ENCODE results near the gene POLDIP2.

Gene POLDIP2

DNA sequence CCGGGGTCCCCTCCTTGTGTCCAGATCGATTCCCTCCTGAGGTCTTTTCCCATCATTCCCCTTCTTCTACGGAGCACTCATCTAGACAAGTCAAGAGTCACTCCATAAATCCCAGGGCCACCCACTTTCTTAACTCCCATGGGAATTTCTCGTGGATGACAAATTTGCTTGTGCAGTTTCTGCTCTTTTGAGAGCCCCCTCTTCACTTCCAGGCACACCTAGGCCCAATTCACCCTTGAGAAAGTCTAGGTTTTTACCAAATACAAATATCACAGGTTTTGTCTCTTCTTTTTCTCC, 522 bp upstream of the POLDIP2 start:
- Histone ChIP-seq H3K9me3 (ENCODE audit: control insufficient read depth, insufficient read depth, low read length) (no peaks in the 10 kb centered on the region), H3K4me3 (ENCODE audit: low read depth, low read length) (peak overlapping the region; percentile 95), H3K4me1 (ENCODE audit: control insufficient read depth, insufficient read depth, low read length) (peaks cover 3% of the 10 kb centered on the region), H3K36me3 (ENCODE audit: control insufficient read depth, insufficient read depth, low read length) (peaks cover 15% of the 10 kb centered on the region), H3K27me3 (ENCODE audit: control insufficient read depth, insufficient read depth, low read length) (no peaks in the 10 kb centered on the region), H3K9ac (ENCODE audit: low read depth, low read length) (peak overlapping the region; percentile 91)

DNA sequence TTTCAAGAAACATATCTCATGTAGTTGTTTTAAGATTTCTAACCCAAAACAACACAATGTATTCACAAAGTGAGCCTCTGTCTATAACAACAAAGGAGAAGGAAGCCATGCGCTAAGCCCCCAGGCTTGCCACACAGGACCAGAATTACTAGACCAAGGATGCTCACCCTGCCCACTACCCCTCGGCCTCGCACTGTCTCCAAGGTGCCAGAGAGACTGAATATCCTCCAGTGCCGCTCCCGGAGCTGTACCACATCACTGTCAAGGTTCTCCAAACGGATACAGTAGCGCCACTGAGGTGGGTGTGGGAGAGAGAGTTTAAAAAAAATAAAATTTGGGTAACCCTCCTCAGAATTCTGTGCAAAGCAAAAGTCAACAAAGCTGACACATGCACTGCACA, 7.1 kb downstream of the POLDIP2 start:
- Histone ChIP-seq H3K9ac (ENCODE audit: low read depth, low read length) (no peak overlapping the region), H3K4me1 (ENCODE audit: control insufficient read depth, insufficient read depth, low read length) (no peaks in the 10 kb centered on the region), H3K4me3 (ENCODE audit: low read depth, low read length) (no peak overlapping the region), H3K27me3 (ENCODE audit: control insufficient read depth, insufficient read depth, low read length) (no peaks in the 10 kb centered on the region), H3K9me3 (ENCODE audit: control insufficient read depth, insufficient read depth, low read length) (no peaks in the 10 kb centered on the region), H3K36me3 (ENCODE audit: control insufficient read depth, insufficient read depth, low read length) (peaks cover 50% of the 10 kb centered on the region)

DNA sequence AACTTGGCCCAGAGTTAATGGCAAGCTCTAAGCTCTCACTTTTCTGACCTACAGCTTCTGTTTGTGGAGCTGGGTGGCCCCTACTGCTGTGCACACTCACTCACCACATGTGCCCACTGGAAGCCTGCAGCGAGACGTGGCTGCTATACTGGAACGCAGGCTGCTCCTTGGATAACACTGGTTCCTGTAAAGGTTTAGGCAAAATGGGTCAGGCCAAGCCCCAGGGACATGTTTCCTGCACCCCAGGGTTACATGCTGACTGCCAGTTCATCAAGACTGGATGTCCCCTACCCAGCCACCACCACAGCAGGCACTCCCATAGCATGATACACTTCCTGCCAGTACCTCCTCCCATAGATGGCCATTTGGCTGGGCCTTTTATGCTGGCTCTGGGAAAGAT, 8.3 kb downstream of the POLDIP2 start:
- H3K4me1 ChIP-seq (ENCODE audit: control insufficient read depth, insufficient read depth, low read length), result no peaks in the 10 kb centered on the region
- H3K9ac ChIP-seq (ENCODE audit: low read depth, low read length), result no peak overlapping the region
- H3K27me3 ChIP-seq (ENCODE audit: control insufficient read depth, insufficient read depth, low read length), result no peaks in the 10 kb centered on the region
- H3K4me3 ChIP-seq (ENCODE audit: low read depth, low read length), result no peak overlapping the region
- H3K36me3 ChIP-seq (ENCODE audit: control insufficient read depth, insufficient read depth, low read length), result peaks cover 57% of the 10 kb centered on the region
- H3K9me3 ChIP-seq (ENCODE audit: control insufficient read depth, insufficient read depth, low read length), result no peaks in the 10 kb centered on the region

DNA sequence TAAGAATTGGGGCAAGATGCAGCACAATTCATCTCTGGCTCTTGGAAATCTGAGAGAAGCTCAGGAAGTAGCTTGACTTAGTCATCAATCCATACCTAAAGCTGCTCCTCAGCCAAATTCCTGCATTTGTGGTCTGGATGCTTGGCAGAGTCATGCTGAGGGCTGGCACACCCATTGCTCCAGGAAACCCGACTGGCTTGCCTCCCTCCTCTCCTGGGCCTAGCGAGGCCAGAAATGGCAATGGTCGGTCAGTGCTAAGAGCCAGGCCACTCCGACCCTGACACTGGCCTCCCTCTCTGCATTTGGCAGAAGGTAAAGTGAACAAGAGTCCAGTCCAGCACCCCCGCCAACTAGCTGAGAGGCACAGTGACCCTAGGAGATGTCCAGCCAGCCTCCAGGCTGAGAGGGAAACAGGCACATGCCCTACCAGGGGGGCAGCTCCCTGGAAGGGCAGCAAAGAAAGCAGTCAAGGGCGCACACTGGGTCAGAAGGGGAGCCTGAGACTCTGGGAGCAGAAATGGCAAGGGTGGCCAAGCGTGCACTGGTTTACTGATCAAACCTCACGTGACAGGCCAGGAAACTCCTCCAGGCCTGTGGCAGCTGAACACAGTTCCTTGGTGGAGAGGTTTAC, 10.0 kb downstream of the POLDIP2 start:
- Histone ChIP-seq H3K9me3 (ENCODE audit: control insufficient read depth, insufficient read depth, low read length) (no peaks in the 10 kb centered on the region), H3K36me3 (ENCODE audit: control insufficient read depth, insufficient read depth, low read length) (peaks cover 53% of the 10 kb centered on the region), H3K4me3 (ENCODE audit: low read depth, low read length) (no peak overlapping the region), H3K9ac (ENCODE audit: low read depth, low read length) (no peak overlapping the region), H3K4me1 (ENCODE audit: control insufficient read depth, insufficient read depth, low read length) (no peaks in the 10 kb centered on the region), H3K27me3 (ENCODE audit: control insufficient read depth, insufficient read depth, low read length) (no peaks in the 10 kb centered on the region)

DNA sequence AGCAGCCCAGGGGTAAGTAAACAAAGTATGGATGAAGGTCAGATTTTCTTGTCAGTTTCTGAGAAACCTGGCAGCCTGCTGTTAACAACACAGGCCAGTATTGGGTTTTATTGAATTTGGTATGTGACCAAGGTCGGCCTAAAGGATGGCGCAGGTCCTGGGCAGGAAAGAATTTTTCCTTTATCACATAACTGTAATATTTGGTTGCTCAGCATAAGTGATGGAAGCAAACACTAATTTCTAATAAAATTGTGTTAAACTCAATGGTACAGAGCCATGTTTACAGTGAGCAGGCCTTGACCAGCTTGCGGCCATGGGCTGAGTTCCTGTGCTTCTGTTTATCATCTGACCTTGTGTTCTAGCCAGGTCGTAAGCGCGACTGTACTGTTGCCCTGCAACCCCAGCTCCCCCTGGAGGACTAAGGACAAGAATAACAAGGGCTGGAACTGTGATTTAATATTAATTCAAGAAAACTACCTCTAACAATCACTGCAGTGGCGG, 10.5 kb downstream of the POLDIP2 start:
- Histone ChIP-seq H3K27me3 (ENCODE audit: control insufficient read depth, insufficient read depth, low read length) (no peaks in the 10 kb centered on the region), H3K36me3 (ENCODE audit: control insufficient read depth, insufficient read depth, low read length) (peaks cover 55% of the 10 kb centered on the region), H3K9ac (ENCODE audit: low read depth, low read length) (no peak overlapping the region), H3K4me1 (ENCODE audit: control insufficient read depth, insufficient read depth, low read length) (no peaks in the 10 kb centered on the region), H3K9me3 (ENCODE audit: control insufficient read depth, insufficient read depth, low read length) (no peaks in the 10 kb centered on the region), H3K4me3 (ENCODE audit: low read depth, low read length) (no peak overlapping the region)

DNA sequence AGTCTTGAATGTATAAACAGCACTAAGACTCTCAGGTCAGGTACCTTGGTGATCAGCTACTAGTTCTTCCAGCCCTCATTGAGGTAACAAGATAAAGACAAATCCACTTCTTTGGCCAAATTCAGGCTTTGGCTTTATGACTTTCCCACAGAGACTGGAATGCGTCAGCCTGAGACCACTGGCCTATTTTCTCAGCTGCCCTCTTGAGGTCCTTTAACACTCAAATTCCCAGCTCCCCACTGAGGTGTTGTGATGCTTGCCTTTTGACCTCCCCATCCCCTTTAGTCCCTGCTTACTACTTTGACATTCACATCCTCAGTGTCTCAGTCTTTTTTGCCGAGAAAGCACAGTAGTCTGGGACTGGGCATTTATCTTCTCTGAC, 11.1 kb downstream of the POLDIP2 start:
- H3K4me1 ChIP-seq (ENCODE audit: control insufficient read depth, insufficient read depth, low read length), result no peaks in the 10 kb centered on the region
- no peak overlapping the region for H3K4me3 ChIP-seq (ENCODE audit: low read depth, low read length)
- H3K36me3 ChIP-seq (ENCODE audit: control insufficient read depth, insufficient read depth, low read length), result peaks cover 49% of the 10 kb centered on the region
- no peak overlapping the region for H3K9ac ChIP-seq (ENCODE audit: low read depth, low read length)
- no peaks in the 10 kb centered on the region for H3K27me3 ChIP-seq (ENCODE audit: control insufficient read depth, insufficient read depth, low read length)
- no peaks in the 10 kb centered on the region for H3K9me3 ChIP-seq (ENCODE audit: control insufficient read depth, insufficient read depth, low read length)

DNA sequence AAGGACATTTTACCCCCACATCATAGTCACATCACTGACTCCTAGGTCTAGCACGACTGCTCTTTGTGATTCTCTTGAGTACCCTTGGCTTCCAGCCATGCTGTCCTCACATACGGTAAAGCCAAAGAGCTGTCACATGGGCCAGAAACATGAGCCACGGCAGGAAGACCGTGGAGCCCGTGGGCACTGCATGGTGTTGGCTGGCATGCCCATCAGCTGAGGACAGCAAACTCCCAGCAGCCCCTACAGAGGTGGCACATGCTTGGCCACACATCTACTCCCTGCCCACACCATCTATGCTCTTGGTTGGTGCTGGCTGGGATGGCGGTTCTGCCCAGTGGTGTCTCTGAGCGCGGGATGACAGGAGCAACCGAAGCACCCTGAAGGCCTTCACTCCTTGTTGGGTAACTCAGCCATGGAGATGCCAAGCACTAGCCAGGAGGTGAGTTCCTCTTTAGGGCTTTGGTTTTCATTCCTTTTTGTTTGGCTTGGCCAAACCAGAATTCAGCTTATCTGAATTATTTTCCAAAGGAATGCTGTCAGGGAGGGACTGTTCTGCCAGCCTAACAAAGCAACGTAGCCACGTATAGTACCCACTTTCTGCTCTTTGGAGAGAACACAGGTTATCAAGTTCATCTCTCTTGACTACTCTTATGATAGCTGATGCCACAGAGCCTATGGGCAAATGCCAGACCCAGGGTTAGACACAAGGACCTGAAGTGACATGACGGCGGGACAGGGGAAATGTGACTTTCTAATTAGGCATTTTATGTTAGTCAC, 11.7 kb downstream of the POLDIP2 start:
- Histone ChIP-seq H3K9ac (ENCODE audit: low read depth, low read length) (no peak overlapping the region), H3K4me3 (ENCODE audit: low read depth, low read length) (no peak overlapping the region), H3K27me3 (ENCODE audit: control insufficient read depth, insufficient read depth, low read length) (no peaks in the 10 kb centered on the region), H3K9me3 (ENCODE audit: control insufficient read depth, insufficient read depth, low read length) (no peaks in the 10 kb centered on the region), H3K36me3 (ENCODE audit: control insufficient read depth, insufficient read depth, low read length) (peaks cover 44% of the 10 kb centered on the region), H3K4me1 (ENCODE audit: control insufficient read depth, insufficient read depth, low read length) (no peaks in the 10 kb centered on the region)

DNA sequence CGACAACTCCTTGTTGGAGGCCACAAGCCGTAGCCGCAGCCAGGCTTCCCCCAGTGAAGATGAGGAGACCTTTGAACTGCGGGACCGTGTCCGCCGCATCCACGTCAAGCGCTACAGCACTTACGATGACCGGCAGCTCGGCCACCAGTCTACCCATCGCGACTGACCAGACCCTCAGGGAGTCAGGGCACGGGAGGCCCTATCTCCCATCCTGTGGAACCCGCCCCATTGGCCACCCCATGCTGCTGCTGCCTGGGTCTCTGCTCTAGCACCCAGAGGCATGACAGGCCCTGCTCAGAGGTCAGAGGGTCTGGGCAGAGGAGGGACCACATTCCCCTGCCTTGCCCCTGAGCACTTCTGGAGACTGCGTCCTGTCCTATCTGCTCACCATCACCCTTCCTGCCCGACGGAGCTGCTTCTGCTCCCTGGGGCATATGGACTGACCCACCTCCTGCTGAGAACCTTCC, 12.9 kb downstream of the POLDIP2 start:
- H3K9ac ChIP-seq (ENCODE audit: low read depth, low read length), result no peak overlapping the region
- H3K9me3 ChIP-seq (ENCODE audit: control insufficient read depth, insufficient read depth, low read length), result no peaks in the 10 kb centered on the region
- no peak overlapping the region for H3K4me3 ChIP-seq (ENCODE audit: low read depth, low read length)
- no peaks in the 10 kb centered on the region for H3K4me1 ChIP-seq (ENCODE audit: control insufficient read depth, insufficient read depth, low read length)
- H3K36me3 ChIP-seq (ENCODE audit: control insufficient read depth, insufficient read depth, low read length), result peaks cover 51% of the 10 kb centered on the region
- H3K27me3 ChIP-seq (ENCODE audit: control insufficient read depth, insufficient read depth, low read length), result no peaks in the 10 kb centered on the region

DNA sequence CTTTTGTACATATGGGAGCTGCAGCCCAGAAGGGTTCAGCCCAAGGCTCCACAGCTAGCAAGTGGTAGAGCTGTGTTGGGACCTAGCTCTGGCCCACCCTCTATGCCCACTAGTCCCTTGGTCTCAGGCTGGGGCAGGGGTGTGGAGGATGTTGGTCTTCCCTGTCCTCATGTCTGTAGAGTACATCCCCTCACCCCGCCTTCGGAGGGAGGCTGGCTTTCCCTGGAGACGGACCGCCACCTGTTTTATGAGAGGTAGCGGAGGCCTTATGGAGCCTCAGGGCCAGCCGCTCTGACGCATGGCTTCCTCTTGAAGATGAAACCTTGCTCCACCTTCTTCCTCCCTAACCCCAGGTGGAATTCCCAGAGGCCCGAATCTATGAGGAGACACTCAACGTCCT, 13.3 kb downstream of the POLDIP2 start:
- no peak overlapping the region for H3K9ac ChIP-seq (ENCODE audit: low read depth, low read length)
- H3K4me3 ChIP-seq (ENCODE audit: low read depth, low read length), result no peak overlapping the region
- H3K36me3 ChIP-seq (ENCODE audit: control insufficient read depth, insufficient read depth, low read length), result peaks cover 52% of the 10 kb centered on the region
- no peaks in the 10 kb centered on the region for H3K9me3 ChIP-seq (ENCODE audit: control insufficient read depth, insufficient read depth, low read length)
- H3K27me3 ChIP-seq (ENCODE audit: control insufficient read depth, insufficient read depth, low read length), result no peaks in the 10 kb centered on the region
- no peaks in the 10 kb centered on the region for H3K4me1 ChIP-seq (ENCODE audit: control insufficient read depth, insufficient read depth, low read length)

DNA sequence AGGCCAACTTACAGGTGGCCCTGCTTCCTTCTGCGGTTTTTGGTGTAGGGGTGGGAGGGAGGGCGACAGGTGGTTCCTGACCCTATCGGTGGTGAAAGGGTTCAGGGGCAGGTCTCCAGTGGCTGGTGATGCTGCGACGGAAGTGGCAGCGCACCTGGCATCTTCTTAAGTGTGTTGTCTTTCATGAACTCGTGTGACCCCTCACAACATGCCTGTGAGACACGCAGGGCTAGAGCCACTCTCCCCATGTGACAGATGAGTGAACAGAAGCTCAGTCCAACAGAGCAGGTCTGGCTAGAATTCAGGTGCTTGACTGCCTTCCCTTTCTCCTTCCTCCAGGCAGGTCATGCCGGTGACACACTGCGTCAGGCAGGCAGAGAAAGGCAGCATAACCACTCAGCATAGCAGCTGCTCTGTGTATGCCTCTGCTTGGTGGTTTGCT, 13.8 kb downstream of the POLDIP2 start:
- peaks cover 49% of the 10 kb centered on the region for H3K36me3 ChIP-seq (ENCODE audit: control insufficient read depth, insufficient read depth, low read length)
- no peak overlapping the region for H3K4me3 ChIP-seq (ENCODE audit: low read depth, low read length)
- H3K9me3 ChIP-seq (ENCODE audit: control insufficient read depth, insufficient read depth, low read length), result no peaks in the 10 kb centered on the region
- H3K27me3 ChIP-seq (ENCODE audit: control insufficient read depth, insufficient read depth, low read length), result no peaks in the 10 kb centered on the region
- H3K9ac ChIP-seq (ENCODE audit: low read depth, low read length), result no peak overlapping the region
- H3K4me1 ChIP-seq (ENCODE audit: control insufficient read depth, insufficient read depth, low read length), result no peaks in the 10 kb centered on the region

DNA sequence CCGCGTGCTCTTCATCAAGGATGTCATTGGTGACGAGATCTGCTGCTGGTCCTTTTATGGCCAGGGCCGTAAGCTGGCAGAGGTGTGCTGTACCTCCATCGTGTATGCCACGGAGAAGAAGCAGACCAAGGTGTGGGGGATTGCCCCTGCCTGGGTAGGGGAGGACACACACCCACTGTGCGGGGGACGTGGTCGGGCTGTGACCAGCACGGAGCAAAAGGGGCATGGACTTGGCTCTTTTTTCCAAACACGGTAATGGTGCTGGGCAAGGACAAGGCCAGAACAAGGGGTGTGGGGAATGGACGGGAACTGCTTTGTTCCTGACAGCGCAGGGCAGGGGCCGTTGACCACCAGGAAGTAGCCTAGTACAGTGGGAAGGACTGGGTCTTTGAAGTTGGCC, 15.0 kb downstream of the POLDIP2 start:
- Histone ChIP-seq H3K9me3 (ENCODE audit: control insufficient read depth, insufficient read depth, low read length) (no peaks in the 10 kb centered on the region), H3K9ac (ENCODE audit: low read depth, low read length) (no peak overlapping the region), H3K27me3 (ENCODE audit: control insufficient read depth, insufficient read depth, low read length) (no peaks in the 10 kb centered on the region), H3K36me3 (ENCODE audit: control insufficient read depth, insufficient read depth, low read length) (peaks cover 40% of the 10 kb centered on the region), H3K4me1 (ENCODE audit: control insufficient read depth, insufficient read depth, low read length) (no peaks in the 10 kb centered on the region), H3K4me3 (ENCODE audit: low read depth, low read length) (no peak overlapping the region)

DNA sequence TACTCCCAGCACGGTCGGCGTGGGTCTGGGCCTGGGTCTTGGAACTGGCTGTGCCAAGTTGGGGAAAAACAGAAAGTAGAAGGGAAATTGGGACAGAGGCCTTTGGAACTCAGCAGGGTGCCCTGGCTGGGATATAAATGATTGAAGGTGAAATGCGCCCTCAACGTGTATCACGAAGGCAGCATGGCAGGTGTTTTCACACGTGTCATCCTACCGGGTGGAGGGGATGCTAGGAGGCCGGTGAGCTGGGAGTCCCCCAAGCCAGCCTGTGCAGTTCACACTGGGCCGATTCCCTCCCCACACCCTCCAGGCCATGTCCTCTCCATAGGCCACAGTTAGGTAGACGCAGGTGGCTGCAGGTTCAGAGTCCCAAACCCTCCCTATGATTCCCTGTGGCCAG, 15.8 kb downstream of the POLDIP2 start:
- Histone ChIP-seq H3K4me3 (ENCODE audit: low read depth, low read length) (no peak overlapping the region), H3K9me3 (ENCODE audit: control insufficient read depth, insufficient read depth, low read length) (no peaks in the 10 kb centered on the region), H3K27me3 (ENCODE audit: control insufficient read depth, insufficient read depth, low read length) (no peaks in the 10 kb centered on the region), H3K4me1 (ENCODE audit: control insufficient read depth, insufficient read depth, low read length) (peaks cover 7% of the 10 kb centered on the region), H3K9ac (ENCODE audit: low read depth, low read length) (no peak overlapping the region), H3K36me3 (ENCODE audit: control insufficient read depth, insufficient read depth, low read length) (peaks cover 34% of the 10 kb centered on the region)

All from iPS-15b (cell line).